ENCODE data around the gene CBLB. TPM values are rescaled to one million over a fixed set of nuclear protein-coding genes. Genes with fewer than 3 reads are reported as not detected.

CBLB gene
- total RNA-seq, 2 experiments from 2014 or later = 104 to 113 TPM

DNA sequence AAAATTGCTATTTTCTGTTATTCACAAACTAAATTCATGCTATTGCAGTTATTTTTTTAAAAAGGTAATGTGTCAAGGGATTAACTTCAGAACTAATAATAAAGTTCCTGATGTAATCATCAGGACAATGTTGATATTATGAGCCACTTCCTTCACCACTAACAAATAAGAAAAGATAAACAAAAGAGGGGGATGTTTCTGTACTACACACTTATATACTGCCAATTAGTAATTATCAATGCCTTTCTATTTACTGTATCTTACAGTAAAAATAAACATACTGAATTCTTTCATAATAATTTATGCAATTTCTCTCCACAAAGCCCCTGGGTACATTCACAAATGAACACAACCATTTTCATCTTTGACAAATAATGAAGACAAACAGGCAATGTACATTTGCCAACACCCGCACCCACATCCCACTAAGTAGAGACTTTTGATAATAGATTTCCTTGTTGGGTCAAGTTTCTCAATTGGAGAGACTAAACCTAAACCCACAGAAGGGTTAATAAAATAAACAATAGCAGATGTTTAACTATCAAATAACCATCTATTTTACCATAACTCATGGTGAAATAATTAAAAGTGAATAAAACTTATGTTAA, 3.7 kb downstream of the CBLB start:
- peaks cover 48% of the 10 kb centered on the region for H3K36me3 Mint-ChIP-seq (ENCODE audit: low read depth)
- intact Hi-C loops (cut with micrococcal nuclease) = loop anchor here (5.0 kb wide), 4 partner anchors 38 to 467 kb away; no protein-coding TSS in a partner anchor
- CTCF ChIA-PET = interaction anchor here (1.2 kb wide), 1 partner anchor 37 kb away, joined by 3 read pairs; no protein-coding TSS in a partner anchor

DNA sequence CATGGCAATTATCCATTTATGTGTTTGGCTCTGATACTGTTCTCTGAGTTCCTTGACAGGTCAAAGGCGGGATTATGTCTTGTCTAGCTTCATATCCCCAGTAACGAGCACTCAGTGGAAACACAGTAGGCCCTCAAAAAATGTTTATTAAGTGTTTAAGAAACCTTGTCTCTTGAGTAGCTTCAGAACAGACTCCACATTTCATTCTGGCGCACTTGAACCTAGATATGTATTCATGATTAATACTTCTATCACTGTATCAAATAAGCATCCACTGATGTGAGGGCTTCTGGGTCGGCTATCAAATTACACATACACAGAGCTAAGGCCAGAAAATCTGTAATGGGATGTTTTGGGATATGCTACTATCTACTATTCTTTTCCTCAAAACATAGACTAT, 4.6 kb downstream of the CBLB start:
- ChIA-PET POLR2A (interaction anchor here (0.9 to 2.1 kb wide), 5 partner anchors 13 to 41 kb away, joined by 3 to 12 read pairs (median 4); no protein-coding TSS in a partner anchor), CTCF (interaction anchor here (1.2 kb wide), 1 partner anchor 36 kb away, joined by 3 read pairs; no protein-coding TSS in a partner anchor)
- intact Hi-C loops (cut with micrococcal nuclease) = no loop called here
- ATAC-seq = no peak
- TF ChIP-seq, protein P1, sequence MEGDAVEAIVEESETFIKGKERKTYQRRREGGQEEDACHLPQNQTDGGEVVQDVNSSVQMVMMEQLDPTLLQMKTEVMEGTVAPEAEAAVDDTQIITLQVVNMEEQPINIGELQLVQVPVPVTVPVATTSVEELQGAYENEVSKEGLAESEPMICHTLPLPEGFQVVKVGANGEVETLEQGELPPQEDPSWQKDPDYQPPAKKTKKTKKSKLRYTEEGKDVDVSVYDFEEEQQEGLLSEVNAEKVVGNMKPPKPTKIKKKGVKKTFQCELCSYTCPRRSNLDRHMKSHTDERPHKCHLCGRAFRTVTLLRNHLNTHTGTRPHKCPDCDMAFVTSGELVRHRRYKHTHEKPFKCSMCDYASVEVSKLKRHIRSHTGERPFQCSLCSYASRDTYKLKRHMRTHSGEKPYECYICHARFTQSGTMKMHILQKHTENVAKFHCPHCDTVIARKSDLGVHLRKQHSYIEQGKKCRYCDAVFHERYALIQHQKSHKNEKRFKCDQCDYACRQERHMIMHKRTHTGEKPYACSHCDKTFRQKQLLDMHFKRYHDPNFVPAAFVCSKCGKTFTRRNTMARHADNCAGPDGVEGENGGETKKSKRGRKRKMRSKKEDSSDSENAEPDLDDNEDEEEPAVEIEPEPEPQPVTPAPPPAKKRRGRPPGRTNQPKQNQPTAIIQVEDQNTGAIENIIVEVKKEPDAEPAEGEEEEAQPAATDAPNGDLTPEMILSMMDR (IDR thresholded peaks at IDR 0.05) = no peak
- no peaks in the 10 kb centered on the region for H3K9me3 Mint-ChIP-seq
- peak overlapping the region; percentile 96 for H3K27ac Mint-ChIP-seq
- H3K4me1 Mint-ChIP-seq (ENCODE audit: low read depth) = peaks cover 24% of the 10 kb centered on the region
- no peak overlapping the region for H3K4me3 Mint-ChIP-seq
- no peaks in the 10 kb centered on the region for H3K27me3 Mint-ChIP-seq
- DNase-seq = no peak
- peaks cover 53% of the 10 kb centered on the region for H3K36me3 Mint-ChIP-seq (ENCODE audit: low read depth)

More for the DNA sequence above, 3.7 kb downstream of the CBLB start:
- H3K9me3 Mint-ChIP-seq = no peaks in the 10 kb centered on the region
- POLR2A ChIA-PET = interaction anchor here (1.2 to 4.7 kb wide), 3 partner anchors 18 to 42 kb away, joined by 3 to 33 read pairs (median 4); no protein-coding TSS in a partner anchor
- no peak for ATAC-seq
- DNase-seq = no peak
- no peak overlapping the region for H3K4me3 Mint-ChIP-seq
- H3K27ac Mint-ChIP-seq = peak overlapping the region; percentile 96
- TF ChIP-seq, protein P1 (IDR thresholded peaks at IDR 0.05) = no peak
- no peaks in the 10 kb centered on the region for H3K27me3 Mint-ChIP-seq
- peaks cover 25% of the 10 kb centered on the region for H3K4me1 Mint-ChIP-seq (ENCODE audit: low read depth)

- TF ChIP-seq, protein P1 (IDR thresholded peaks at IDR 0.05) = no peak
- no peak overlapping the region for H3K4me3 Mint-ChIP-seq
- DNase-seq = no peak
These were observed 5.2 kb downstream of the CBLB start for GRCh38 chr3:105863608-105864007.

DNA sequence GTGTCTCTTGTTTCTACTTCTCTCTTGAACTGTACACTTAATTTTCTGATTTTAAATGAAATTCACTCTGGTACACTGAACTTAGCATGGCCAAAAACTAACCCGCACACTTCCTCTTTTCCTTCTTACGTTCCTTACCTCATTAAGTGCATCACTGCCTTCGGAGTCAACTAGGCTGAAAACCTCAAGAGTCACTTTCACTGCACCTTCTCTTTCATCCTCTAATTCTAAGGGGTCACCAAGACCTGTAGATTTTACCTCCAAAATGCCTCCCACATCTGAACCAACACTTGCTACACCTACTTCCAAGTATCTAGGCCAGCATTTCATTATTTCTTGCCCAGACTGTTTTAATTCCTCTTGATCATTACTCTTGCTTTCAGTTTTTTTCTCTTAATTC, 6.6 kb downstream of the CBLB start:
- Mint-ChIP-seq H3K9me3 (no peaks in the 10 kb centered on the region), H3K27ac (no peak overlapping the region), H3K27me3 (no peaks in the 10 kb centered on the region), H3K36me3 (ENCODE audit: low read depth) (peaks cover 54% of the 10 kb centered on the region), H3K4me1 (ENCODE audit: low read depth) (peaks cover 36% of the 10 kb centered on the region), H3K4me3 (no peak overlapping the region)
- intact Hi-C loops (cut with micrococcal nuclease) = no loop called here
- TF ChIP-seq, protein P1 (IDR thresholded peaks at IDR 0.05) = no peak
- CTCF ChIA-PET = interaction anchor here (2.1 kb wide), 1 partner anchor 14 kb away, joined by 5 read pairs; no protein-coding TSS in a partner anchor
- DNase-seq (no peak), ATAC-seq (peak; percentile 38)
- POLR2A ChIA-PET = interaction anchor here (0.7 to 2.1 kb wide), 6 partner anchors 31 to 353 kb away, joined by 3 to 9 read pairs (median 3); no protein-coding TSS in a partner anchor

More at GRCh38 chr3:105863608-105864007, 5.2 kb downstream of the CBLB start:
- ATAC-seq = no peak
- Mint-ChIP-seq H3K27me3 (no peaks in the 10 kb centered on the region), H3K36me3 (ENCODE audit: low read depth) (peaks cover 57% of the 10 kb centered on the region), H3K4me1 (ENCODE audit: low read depth) (peaks cover 28% of the 10 kb centered on the region), H3K9me3 (no peaks in the 10 kb centered on the region), H3K27ac (peak overlapping the region; percentile 96)
- intact Hi-C loops (cut with micrococcal nuclease) = no loop called here
- POLR2A ChIA-PET = interaction anchor here (0.9 to 2.1 kb wide), 6 partner anchors 11 to 40 kb away, joined by 3 to 12 read pairs (median 4); no protein-coding TSS in a partner anchor
- CTCF ChIA-PET = interaction anchor here (2.1 kb wide), 1 partner anchor 16 kb away, joined by 5 read pairs; no protein-coding TSS in a partner anchor

GRCh38 chr3:105860641-105861040, 8.2 kb downstream of the CBLB start:
- H3K4me1 Mint-ChIP-seq (ENCODE audit: low read depth) = peaks cover 45% of the 10 kb centered on the region
- intact Hi-C loops (cut with micrococcal nuclease) = no loop called here
- no peak overlapping the region for H3K4me3 Mint-ChIP-seq
- CTCF ChIA-PET = no interaction called here
- POLR2A ChIA-PET = interaction anchor here (0.7 to 2.0 kb wide), 5 partner anchors 7 to 154 kb away, joined by 3 to 8 read pairs (median 3); no protein-coding TSS in a partner anchor
- ATAC-seq (no peak), DNase-seq (no peak)
- TF ChIP-seq, protein P1 (IDR thresholded peaks at IDR 0.05) = no peak
- H3K9me3 Mint-ChIP-seq = no peaks in the 10 kb centered on the region
- no peaks in the 10 kb centered on the region for H3K27me3 Mint-ChIP-seq
- H3K27ac Mint-ChIP-seq = no peak overlapping the region
- H3K36me3 Mint-ChIP-seq (ENCODE audit: low read depth) = peaks cover 45% of the 10 kb centered on the region

All from activated CD8-positive, alpha-beta T cell treated with anti-CD3 and anti-CD28 coated beads for 36 hours (primary cell).